ENCODE measurements around the gene NEDD8.

NEDD8 gene

DNA sequence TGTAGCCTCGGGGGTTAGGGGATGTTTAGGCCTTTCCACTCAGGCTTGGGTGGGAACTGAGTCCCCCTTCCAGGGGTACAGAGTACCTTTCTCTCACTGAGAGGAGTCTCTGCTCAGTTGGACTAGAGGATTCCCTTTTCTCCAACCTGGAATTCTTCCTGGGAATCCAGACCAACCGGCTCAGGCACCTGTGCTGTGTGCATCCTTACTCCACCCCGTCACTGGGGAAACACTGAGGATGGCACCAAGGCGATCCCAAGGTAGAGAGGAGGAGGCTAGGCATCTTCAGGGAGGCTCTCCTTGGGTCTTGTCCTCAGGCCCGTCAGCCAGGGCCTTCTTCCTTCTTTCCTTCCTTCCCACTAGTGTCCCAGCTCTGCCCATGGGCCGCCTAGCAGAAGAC lies 31.7 kb upstream of the NEDD8 start:
- no peak for DNase-seq (ENCODE audit: low spot score)

DNA sequence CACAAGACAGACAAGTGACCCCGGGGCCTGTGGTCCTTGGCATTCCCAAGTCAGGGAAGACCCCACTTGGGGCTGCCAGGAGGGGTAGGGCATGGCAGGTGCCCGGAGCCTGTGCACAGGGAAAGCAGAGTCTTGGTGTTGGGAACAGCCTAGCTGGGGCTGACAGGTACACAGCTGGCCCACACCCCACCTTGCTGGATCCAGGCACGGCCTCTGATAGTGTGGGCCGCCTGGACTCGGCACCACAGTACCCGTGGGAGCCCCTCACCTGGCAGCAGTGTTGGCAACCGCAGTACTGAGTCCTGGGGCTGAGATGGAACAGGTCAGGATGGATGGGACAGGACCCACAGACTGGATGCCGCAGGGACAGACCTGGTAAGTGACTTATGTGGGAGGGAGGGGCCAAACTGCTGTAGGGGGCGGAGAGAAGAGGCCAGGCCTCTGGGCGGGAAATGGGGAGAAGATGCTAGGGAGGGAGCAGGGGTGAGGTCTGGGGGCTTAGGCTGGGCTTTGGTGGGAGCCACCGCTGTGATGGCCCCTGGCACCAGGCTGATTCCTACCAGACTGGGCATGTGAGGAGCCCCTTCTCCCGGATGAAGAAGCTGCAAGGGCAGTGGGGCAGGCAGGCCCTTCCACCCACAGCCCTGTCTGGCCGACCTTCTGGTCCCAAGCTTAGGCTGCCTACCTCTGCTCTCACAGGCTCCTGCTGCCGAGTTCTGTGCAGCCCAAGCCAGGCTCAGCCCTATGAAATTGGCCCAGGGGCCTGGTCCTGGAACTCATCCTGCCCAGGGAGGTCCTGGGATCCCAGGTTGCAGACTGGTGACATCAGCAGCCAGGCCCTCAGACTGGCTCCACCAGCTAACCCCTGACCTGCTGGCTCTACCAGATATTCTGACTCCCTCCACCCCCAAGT lies 30.9 kb upstream of the NEDD8 start, which contains the start of gene TGM1:
TGM1 (minus strand) TSS at position 357 of the 913 bp plus-strand sequence. CDS start 825 bp downstream, outside the sequence.
- DNase-seq (ENCODE audit: low spot score): no peak

DNA sequence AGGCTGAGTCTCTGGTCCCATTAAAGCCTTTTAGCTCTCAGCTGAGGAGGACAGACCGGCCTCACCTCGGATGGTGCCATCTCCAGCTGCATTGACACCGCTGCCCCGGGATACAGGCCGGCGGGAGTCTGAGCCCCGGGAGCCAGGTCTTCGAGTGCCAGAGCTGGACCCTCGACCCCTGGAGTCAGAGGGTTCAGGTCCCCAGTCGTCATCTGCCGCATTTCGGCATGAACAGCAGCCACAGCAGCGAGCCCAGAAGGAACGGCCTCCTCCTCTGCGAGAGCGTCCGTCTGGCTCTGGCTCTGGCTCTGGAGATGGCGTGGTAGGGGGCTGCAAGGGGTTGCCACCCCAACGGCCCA lies 29.8 kb upstream of the NEDD8 start:
- no peak for DNase-seq (ENCODE audit: low spot score)

DNA sequence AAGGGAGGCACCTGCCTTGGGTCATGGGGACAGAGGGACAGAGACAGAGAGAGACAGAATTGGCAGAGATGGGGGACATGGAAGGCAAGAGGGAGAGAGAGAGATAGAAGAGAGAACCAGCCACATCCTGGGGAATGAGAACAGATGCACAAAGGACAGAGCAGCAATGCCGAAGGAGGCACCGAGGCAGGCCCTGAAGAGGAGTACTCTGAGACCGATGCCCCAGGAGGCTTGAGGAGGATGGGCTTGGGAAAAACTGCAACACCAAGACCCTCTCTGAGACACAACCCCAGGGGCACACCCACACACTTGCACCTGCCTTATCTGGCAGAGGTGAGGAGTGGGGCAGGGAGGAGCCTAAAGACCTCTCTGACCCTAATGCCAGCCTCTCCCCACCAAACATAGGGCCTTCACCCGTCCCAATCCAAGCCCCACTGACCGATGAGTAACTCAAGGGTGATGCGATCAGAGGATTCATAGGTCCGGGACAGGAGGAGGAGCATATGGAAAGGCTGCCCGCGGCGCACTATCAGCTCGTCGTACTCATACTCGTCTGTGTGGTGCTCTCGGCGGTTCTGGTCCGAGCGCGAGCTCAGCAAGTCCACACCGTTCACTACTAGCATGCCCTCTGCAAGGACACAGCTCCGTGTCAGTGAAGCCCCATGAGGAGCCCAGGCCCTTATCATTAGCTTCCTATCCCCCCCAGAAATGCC lies 29.2 kb upstream of the NEDD8 start:
- no peak for DNase-seq (ENCODE audit: low spot score)

DNA sequence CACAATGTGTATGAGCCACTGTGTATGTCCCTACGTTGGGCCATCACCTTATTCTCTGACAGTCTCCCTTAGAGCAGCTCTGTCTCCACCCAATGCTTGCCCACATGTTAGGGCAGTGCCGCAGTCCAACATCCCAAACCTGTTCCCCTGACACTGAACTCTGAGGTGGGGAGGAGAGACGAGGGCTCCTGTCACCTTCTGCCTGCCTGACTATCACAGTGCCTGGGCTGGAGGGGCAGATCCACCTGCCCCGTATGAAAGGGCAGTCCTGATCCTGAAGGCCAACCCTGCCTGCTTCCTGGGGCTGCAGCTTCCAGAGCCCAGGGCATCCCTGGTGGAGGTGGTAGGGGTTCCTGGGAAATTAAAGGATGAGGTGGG lies 28.6 kb upstream of the NEDD8 start:
- DNase-seq (ENCODE audit: low spot score): no peak

DNA sequence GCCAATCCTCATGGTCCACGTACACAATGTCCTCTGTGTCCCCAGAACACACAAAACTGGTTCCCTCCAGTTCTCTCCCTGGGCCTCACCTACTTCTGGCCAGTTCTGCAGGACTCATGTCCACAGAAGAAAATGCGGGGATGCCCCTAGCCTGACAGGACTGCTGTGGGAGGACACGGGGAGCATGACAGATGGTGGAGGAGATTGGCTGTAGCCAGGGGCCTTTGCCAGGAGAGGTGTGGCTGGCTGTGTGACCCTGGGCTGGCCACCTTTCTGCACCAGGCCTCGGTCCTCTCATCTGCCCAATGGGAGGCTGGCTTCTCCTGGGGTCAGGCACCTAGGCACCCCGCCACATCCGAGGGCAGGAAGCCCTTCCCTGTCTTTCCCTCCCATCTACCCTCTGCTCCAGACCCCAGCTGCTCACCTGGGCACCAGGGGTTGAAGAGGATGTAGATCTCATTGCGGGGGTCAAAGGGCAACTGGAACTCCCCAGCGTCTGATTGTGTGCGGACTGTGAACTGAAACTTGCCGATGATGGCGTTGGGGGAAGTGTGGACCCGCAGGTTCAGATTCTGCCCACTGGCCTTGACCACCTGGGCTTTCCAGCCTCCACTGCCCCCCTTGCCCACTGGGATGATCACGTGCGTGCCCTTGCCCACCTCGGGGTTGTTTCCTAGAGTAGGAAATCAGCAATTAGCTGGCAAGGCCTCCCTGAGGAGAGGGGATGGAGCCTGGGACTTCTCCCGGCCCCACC lies 28.0 kb upstream of the NEDD8 start:
- DNase-seq (ENCODE audit: low spot score): no peak

DNA sequence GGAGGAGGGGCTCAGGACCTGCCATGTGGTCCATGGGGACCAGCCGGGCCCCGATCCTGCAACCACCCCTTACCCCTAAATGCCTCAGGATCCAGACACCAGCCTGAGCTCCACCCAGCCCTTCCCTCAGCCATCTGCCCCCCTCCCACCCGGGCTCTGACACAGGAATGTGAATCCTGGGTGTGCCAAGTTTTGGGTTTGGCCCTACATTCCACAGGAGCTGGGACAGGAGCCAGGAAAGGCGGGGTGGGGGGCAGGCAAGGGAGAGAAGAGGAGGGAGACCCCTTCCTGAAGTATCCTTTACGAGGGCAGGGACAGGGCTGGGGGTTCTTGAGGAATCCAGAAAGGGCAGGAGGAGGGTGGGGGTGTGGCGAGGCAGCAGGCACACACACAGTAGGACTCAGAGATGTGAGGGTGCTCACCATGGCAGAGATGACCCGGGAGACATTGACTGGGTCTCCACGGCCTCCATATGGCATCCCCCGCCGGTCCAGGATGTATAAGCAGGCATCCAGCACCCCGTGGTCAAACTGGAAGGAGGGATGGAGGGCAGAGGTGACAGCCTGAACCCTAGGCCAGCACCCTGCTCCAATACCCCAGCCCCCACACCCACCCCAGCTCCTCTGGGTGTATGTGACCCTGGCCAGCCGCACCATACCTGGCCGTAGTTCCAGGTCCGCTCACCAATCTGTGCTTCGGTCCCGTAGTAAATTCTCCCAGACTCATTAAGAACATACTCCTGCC lies 27.3 kb upstream of the NEDD8 start:
- no peak for DNase-seq (ENCODE audit: low spot score)

DNA sequence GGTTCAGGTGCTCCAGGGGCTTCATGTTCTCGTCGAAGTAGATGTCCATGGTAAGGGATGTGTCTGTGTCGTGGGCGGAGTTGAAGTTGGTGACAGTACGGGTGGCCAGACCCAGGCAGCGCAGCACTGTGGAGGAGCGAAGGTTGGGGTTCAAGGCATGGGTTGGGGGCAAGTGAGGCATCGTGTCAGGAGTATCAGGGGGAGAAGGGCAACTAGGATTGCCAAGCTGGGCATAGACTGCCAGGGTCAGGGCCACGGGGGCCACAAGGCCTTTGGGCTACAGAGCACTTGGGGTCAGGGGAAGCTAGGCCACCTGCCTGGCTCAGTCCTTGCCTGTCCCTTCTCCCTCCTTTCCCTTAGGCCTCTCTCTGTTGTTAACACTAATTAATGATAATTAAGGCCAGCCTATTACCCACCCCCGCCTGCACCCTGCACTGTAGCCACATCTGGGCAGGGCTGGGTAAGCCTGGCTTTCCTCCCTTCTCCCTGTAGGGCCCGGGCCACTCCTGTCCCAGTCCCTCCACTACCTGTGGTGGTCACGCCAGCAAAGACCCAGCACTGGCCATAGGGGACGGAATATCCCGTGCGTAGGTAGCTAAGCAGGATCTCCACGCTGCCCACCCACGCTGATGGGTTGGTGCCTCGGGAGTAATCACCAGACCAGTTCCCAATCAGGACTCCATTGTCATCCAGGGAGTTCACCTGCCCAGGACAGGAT lies 26.5 kb upstream of the NEDD8 start:
- DNase-seq (ENCODE audit: low spot score): no peak

DNA sequence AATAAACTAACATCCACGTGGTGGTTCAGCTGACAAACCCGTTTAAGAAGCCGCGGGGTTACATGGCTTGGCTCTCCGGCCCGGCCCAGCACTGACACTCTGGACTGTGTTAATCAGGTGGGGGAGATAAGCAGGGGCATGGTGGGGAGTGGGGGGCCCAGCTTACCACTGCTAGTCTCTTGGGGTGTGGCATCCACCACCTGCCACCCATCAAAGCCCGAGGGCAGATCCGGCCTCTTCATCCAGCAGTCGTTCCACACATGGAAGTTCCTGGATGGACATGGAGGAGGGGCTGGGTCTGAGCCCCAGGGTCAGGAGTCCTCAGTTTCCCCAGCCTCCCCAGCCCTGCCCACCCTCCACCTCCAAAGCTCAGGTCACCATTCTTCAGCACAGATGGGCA lies 26.0 kb upstream of the NEDD8 start:
- no peak for DNase-seq (ENCODE audit: low spot score)

DNA sequence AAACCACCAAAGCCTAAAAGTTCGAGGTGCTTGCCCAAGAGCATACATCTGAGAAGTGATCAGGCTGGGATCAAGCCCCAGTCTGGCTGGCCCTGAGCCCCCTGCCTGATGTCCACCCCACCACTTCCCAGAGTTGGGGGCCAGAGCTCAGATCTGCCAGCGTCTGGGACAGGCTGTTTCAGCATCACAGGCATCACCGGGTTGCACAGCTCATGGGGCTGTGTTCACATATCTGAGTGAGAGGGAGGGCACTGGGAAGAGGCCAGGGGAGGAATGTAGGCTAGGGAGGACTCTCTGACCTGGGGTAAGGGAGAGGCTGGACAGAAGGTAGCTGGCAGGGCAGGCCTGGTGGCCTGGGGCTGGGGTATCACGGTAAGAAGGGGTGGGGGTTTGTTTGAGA lies 24.8 kb upstream of the NEDD8 start:
- no peak for DNase-seq (ENCODE audit: low spot score)

DNA sequence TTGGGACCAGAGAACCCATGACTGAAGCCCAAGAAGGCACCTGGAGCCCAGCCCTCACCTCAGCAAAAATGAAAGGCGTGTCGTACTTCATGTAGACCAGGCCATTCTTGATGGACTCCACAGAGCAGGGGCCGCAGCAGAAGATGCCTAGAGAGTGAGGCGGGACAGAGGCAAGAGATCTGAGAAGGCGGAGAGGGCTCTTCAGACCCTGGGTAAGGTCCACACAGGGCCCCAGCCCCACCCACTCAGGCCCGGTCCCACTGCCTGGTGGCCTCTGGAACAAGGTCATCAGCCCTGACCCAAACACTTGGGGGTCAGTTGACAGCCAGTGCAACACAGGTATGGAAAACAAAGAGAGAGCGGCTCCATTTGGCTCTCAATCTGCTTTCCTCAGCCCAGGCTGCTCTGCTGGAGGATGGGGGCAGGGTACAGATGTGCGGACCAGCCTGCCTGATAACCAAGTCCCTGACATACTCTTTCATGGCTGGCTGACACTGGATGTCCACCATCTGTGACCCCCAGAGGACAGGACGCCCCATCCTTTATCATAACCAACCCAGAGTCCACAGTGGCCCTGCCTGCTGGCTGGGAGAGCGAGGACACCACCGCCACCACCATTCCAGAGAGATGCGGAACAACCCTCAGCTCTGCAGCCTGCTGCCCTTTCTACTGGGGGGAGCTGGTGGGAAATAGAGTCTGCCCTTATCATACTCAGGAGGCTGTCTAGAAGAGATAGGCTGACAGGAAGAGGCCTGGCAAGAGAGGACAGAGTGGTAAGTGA lies 24.0 kb upstream of the NEDD8 start:
- peak; percentile 66 for DNase-seq (ENCODE audit: low spot score)

DNA sequence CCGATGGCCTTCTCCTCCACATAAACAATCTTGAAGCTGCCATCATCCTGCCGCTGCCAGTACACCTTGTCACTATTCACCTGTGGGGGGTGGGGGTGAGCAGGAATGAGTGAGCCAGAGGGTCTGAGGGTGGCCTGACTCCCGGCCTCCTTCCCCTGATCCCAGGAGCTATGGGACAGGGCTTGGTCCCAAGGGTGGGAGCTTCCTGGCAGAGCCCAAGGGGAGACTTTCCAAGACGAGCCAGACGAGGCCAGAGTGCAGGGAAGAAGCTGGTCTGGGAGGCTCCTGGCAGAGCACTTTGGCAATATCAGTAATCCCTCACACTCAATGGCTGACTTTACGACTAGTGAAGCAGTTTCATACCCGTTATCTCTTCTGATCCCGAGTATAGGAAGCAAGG lies 23.3 kb upstream of the NEDD8 start:
- no peak for DNase-seq (ENCODE audit: low spot score)

DNA sequence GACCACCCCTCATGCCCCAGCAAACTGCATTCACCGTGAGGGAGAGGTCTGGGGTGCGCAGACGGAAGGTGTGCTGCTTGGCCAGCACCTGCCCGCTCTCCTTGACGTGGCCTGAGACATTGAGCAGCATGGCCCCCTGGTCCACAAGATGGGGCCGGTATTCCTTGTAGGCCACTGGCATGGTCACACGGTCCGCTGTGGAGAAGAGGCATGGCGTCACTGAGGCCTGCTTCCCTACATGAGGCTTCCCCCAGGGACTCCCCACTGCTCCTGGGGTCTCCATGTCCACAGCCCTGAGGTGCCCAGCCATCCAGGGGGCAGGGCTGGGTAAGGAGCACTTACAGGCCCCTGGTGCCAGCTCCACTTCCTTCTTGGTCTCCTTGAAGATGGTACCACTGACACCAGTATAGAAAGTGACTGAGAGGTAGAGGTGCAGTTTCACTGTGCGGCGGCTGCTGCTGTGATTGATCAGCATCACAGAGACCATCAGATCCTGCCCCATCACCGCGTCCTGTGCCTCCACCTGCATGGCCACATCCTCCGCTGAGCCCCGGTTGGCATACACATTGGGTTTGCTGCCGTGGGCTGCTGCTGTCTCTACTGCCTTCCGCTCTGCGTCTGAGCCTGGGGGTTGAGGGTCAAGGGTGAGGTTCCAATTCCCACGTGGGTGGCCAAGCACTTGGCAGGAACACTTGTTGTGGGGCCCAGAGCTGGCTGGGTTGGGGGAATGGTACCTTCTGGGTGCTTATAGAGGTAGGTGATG lies 22.6 kb upstream of the NEDD8 start:
- DNase-seq (ENCODE audit: low spot score): no peak

DNA sequence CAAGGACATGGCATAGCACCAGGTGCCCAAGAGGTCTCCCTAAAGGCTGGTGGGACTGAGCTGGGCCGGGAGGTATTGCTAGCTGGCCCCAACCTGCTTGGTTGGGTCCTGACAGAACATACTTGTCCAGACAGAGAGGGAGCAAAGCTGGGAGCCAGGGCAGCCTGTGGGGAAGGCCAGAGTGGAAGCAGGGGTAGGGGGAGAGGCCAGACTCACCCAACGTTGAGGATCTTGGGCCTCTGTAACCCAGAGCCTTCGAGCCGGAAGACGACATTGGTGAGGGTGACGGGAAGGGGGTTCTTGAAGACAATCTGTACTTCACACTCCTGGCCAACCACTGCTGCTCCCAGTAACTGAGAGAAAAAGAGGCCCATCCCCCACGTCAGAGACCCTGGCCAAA lies 21.8 kb upstream of the NEDD8 start:
- DNase-seq (ENCODE audit: low spot score): no peak

DNA sequence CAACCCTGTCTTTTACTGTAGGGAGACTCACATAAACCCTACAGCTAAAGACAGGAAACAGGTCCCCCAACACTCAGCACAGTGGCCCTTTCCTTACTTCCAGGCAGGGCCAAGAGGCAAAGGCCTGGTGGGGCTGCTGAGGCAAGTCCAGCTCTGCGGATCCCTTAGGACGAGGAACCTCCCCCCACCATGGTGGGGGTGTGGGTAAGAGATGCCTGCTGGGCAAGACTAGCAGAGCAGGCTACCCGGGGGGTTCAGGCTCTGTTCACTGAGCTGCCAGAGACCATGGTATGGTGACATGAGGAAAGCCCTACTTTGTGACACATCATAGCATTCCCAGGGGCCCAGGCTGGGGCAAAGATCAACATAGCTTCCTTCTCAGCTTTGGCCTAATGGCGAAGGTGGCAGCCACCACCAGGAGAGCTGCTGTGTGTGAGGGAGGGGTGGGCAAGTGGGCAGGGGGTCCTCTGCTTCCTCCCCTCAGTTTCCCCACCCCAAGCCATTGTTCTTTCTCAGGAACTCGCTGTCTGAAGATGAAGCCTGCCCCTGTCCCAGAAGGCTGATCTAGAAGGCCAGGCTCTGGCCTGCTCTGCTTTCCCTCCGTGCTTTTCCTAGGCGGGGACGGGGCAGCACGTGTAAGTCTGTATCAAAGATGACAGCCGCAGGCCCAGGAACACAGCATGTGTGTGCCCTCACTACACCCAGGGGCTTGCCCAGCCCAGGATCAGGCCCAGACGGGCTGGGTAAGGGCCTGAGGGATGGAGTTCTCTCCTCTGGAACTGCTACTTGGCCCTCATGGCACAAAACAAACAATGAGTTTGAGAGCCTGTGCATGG lies 20.3 kb upstream of the NEDD8 start:
- DNase-seq (ENCODE audit: low spot score): no peak

DNA sequence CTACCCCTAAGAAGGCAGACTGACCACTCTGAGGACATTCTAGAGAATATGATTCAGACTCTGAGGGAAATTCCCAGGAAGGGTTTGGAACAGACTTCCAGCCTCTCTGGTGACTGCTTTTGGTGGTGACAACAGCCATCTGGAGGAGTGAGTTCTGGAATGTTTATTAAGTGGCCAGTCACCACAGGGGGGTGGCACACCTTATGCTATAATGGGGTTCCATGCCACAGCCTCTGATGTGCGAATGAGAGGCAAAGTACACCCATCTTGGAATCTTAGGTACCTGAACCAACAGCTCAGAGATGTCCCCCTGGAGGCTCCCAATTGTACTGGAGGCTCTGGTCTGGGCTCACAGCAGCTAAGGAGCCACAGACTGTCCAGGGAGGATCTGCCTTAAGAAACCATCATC lies 19.7 kb upstream of the NEDD8 start:
- DNase-seq (ENCODE audit: low spot score): no peak

DNA sequence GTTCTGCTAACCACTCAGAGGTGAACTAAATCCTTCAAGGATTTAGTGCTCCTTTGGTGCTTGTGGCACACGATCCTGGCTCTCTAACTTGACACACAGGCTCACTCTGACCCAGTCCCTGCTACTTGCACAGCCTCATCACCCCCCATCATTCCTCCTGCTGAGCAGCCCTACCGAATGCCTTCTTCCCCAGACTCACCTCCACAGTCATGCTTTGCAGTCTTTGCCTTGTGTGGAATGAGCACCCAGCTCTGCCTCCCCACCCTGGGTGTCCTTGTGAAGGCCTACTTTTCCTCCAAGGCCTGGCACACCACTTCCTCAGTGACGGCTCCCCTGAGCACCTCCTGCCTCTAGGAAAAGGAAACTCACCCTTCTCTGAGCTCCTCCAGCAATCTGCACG lies 18.2 kb upstream of the NEDD8 start:
- DNase-seq (ENCODE audit: low spot score): no peak

DNA sequence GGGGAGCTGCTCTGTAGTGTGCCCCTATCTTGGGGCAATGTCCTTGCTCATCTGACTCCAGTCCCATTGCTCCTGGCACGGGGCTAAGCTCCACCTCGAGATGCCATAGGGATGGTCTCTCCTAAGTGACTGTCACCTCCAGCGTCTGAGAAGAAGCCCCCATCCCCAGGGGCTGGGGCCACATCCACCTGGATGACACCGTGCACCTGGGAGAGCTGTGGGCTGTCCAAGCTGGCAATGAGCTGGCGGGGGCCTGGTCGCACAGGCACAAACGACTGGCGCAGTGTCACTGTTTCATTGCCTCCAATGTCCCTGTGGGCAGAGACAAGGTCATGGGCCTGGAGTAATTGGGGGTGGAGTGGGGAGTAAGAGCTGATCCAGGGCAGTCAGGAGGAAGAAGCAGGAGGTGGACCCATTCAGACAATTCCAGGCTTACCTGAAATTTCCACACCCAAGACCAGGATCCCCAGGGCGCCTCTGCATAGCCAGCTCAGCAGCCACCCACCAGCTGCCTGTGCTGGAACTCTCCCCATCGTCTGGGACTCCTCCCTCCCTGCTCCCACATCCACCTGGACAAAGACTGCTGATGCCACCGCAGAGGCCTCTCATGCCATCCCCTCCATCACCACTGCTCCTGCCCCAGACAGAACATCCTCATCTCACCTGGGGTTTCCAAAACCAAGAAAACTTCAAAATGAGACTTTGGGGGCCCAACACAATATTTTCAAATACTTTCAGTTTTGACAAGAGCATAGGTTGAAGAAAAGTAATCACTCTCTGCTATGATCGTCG lies 17.3 kb upstream of the NEDD8 start:
- DNase-seq (ENCODE audit: low spot score): no peak
